B cell (primary cell): ENCODE data around the gene SLC6A18.

Experiments
- EZH2 ChIP-seq: IDR thresholded peaks from 2 replicates; pipeline ENCODE4 v1.6.1; 2012; ENCODE audit warnings: borderline replicate concordance, low read depth, mild to moderate bottlenecking, moderate library complexity, low read length; ENCODE audit not compliant: insufficient read depth, poor library complexity, severe bottlenecking
- TF ChIP-seq, protein P1 (sequence below): fragments of 200-600 bp; IDR thresholded peaks from one replicate; pipeline ENCODE4 v1.8.0; 2022; ENCODE audit warnings: antibody characterized with exemption, mild to moderate bottlenecking

DNA sequence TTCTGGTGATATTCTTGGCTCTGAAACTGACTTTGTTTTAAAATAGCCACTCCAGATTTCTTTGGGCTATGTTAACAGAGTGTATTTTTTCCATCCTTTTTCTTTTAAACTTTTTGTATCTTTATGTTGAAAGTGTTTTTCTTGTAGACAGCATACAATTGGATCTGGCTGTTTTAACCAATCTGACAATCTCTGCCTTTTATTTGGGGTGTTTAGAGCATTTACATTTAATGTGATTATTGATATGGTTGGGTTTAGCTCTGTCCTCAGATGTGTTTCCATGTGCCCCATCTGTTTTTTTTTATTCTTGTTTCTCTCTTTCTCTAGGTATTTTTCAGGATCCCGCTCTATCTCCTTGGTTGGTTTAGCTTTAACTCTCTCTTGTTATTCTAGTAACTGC is 10.7 kb downstream of the SLC6A18 start:
- TF ChIP-seq, protein P1, sequence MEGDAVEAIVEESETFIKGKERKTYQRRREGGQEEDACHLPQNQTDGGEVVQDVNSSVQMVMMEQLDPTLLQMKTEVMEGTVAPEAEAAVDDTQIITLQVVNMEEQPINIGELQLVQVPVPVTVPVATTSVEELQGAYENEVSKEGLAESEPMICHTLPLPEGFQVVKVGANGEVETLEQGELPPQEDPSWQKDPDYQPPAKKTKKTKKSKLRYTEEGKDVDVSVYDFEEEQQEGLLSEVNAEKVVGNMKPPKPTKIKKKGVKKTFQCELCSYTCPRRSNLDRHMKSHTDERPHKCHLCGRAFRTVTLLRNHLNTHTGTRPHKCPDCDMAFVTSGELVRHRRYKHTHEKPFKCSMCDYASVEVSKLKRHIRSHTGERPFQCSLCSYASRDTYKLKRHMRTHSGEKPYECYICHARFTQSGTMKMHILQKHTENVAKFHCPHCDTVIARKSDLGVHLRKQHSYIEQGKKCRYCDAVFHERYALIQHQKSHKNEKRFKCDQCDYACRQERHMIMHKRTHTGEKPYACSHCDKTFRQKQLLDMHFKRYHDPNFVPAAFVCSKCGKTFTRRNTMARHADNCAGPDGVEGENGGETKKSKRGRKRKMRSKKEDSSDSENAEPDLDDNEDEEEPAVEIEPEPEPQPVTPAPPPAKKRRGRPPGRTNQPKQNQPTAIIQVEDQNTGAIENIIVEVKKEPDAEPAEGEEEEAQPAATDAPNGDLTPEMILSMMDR: no peak
- no peak for TF ChIP-seq EZH2
